HEK293 (cell line): Measurements from ENCODE around the gene ZNF396.

Source experiments
- CTCF ChIA-PET: fragments of 350-600 bp; formaldehyde crosslinking; extraction: SDS; loops from one replicate; lab custom pipeline; 2021; ENCODE audit warnings: antibody characterized with exemption; lab: Yijun Ruan, JAX
- POLR2A ChIA-PET: fragments of 300-600 bp; formaldehyde crosslinking; extraction: SDS; loops from one replicate; lab custom pipeline; 2020; ENCODE audit warnings: antibody characterized with exemption, inconsistent platforms; lab: Yijun Ruan, JAX
- H3K27ac ChIP-seq: fragments of 200-500 bp; sonication (Bioruptor generic); 2 replicates; pipeline ENCODE4 v1.5.1; 2014; ENCODE audit warnings: low read depth, low read length, control low read depth, inconsistent platforms; ENCODE audit errors: extremely low read depth
- H3K36me3 ChIP-seq, 2 experiments: fragments of 200-500 bp in 1 of 2; sonication (Bioruptor generic) in 1 of 2; 1 replicate in 1 of 2; 2 replicates in 1 of 2; pipeline ENCODE4 v1.5.1; 2014 to 2017; ENCODE audit warnings: inconsistent platforms in 2 of 2, low read length in 2 of 2; ENCODE audit not compliant: control insufficient read depth in 2 of 2, insufficient read depth in 1 of 2
- H3K4me1 ChIP-seq: fragments of 200-500 bp; sonication (Bioruptor generic); 2 replicates; pipeline ENCODE4 v1.5.1; 2014; ENCODE audit warnings: mild to moderate bottlenecking, low read length, inconsistent platforms; ENCODE audit not compliant: control insufficient read depth, insufficient read depth
- H3K4me3 ChIP-seq: 2 replicates; pipeline ENCODE4 v1.5.1; 2011; ENCODE audit warnings: low read depth, mild to moderate bottlenecking, control low read depth, low read length, moderate library complexity
- H3K9me3 ChIP-seq: fragments of 200-500 bp; sonication (Bioruptor generic); 2 replicates; pipeline ENCODE4 v1.5.1; 2014; ENCODE audit warnings: low read depth, low read length, inconsistent platforms; ENCODE audit not compliant: control insufficient read depth, insufficient read depth
- AEBP2 ChIP-seq: fragments of 450-650 bp; formaldehyde crosslinking; IDR thresholded peaks from 2 replicates; pipeline ENCODE4 v1.5.1; 2016; ENCODE audit warnings: missing biosample characterization, missing genetic modification characterization, borderline replicate concordance
- BCL6B ChIP-seq: fragments of 450-650 bp; formaldehyde crosslinking; IDR thresholded peaks from 2 replicates; pipeline ENCODE4 v1.5.1; 2017; ENCODE audit warnings: missing biosample characterization, missing genetic modification characterization
- CTCF ChIP-seq: fragments of 450-650 bp; formaldehyde crosslinking; IDR thresholded peaks from 2 replicates; pipeline ENCODE4 v1.5.1; 2016; ENCODE audit warnings: missing biosample characterization, missing genetic modification characterization
- GLI2 ChIP-seq: fragments of 450-650 bp; formaldehyde crosslinking; IDR thresholded peaks from 2 replicates; pipeline ENCODE4; 2017; ENCODE audit warnings: missing biosample characterization, missing genetic modification characterization, low read depth, borderline replicate concordance
- GLI4 ChIP-seq: fragments of 450-650 bp; formaldehyde crosslinking; IDR thresholded peaks from 2 replicates; pipeline ENCODE4 v1.5.1; 2016; ENCODE audit warnings: missing biosample characterization, missing genetic modification characterization
- KLF1 ChIP-seq: fragments of 450-650 bp; formaldehyde crosslinking; IDR thresholded peaks from 2 replicates; pipeline ENCODE4 v1.5.1; 2016; ENCODE audit warnings: missing biosample characterization, missing genetic modification characterization
- KLF17 ChIP-seq: fragments of 450-650 bp; formaldehyde crosslinking; IDR thresholded peaks from 2 replicates; pipeline ENCODE4 v1.5.1; 2016; ENCODE audit warnings: missing biosample characterization, missing genetic modification characterization
- TRIM28 ChIP-seq: IDR thresholded peaks from 2 replicates; pipeline ENCODE4 v1.6.1; 2011; ENCODE audit warnings: low read length, control low read depth, borderline replicate concordance
- ZFP37 ChIP-seq: fragments of 450-650 bp; formaldehyde crosslinking; IDR thresholded peaks from 2 replicates; pipeline ENCODE4 v1.5.1; 2016; ENCODE audit warnings: missing biosample characterization, missing genetic modification characterization
- ZNF26 ChIP-seq: fragments of 450-650 bp; formaldehyde crosslinking; IDR thresholded peaks from 2 replicates; pipeline ENCODE4 v1.5.1; 2016; ENCODE audit warnings: missing biosample characterization, missing genetic modification characterization
- ZNF362 ChIP-seq: fragments of 450-650 bp; formaldehyde crosslinking; IDR thresholded peaks from 2 replicates; pipeline ENCODE4 v1.5.1; 2016; ENCODE audit warnings: missing biosample characterization, missing genetic modification characterization
- ZNF37A ChIP-seq: fragments of 450-650 bp; IDR thresholded peaks from 2 replicates; pipeline ENCODE4 v1.5.1; 2018; ENCODE audit warnings: missing biosample characterization, missing genetic modification characterization
- ZNF513 ChIP-seq: fragments of 450-650 bp; IDR thresholded peaks from 2 replicates; pipeline ENCODE4 v1.5.1; 2018; ENCODE audit warnings: missing biosample characterization, missing genetic modification characterization
- ZNF514 ChIP-seq: fragments of 450-650 bp; formaldehyde crosslinking; IDR thresholded peaks from 2 replicates; pipeline ENCODE4 v1.5.1; 2016; ENCODE audit warnings: missing biosample characterization, missing genetic modification characterization
- ZNF521 ChIP-seq: fragments of 450-650 bp; formaldehyde crosslinking; IDR thresholded peaks from 2 replicates; pipeline ENCODE4 v1.5.1; 2017; ENCODE audit warnings: missing biosample characterization, mild to moderate bottlenecking, missing genetic modification characterization
- ZNF654 ChIP-seq: fragments of 450-650 bp; formaldehyde crosslinking; IDR thresholded peaks from 2 replicates; pipeline ENCODE4 v1.5.1; 2016; ENCODE audit warnings: low read depth, missing biosample characterization, missing genetic modification characterization
- ZNF664 ChIP-seq: fragments of 450-650 bp; formaldehyde crosslinking; IDR thresholded peaks from 2 replicates; pipeline ENCODE4 v1.5.1; 2016; ENCODE audit warnings: missing biosample characterization, missing genetic modification characterization
- ZNF692 ChIP-seq: fragments of 450-650 bp; formaldehyde crosslinking; IDR thresholded peaks from 2 replicates; pipeline ENCODE4 v1.5.1; 2016; ENCODE audit warnings: missing biosample characterization, missing genetic modification characterization

Gene ZNF396

GRCh38 chr18:35409911-35410310 lies 32.8 kb upstream of the ZNF396 start:
- ChIA-PET CTCF (interaction anchor here (0.7 kb wide), 2 partner anchors 96 to 426 kb away, joined by 3 read pairs; no protein-coding TSS in a partner anchor), POLR2A (no interaction called here)
- Histone ChIP-seq H3K4me3 (no peak overlapping the region), H3K36me3 (no peaks in the 10 kb centered on the region), H3K4me1 (no peaks in the 10 kb centered on the region), H3K9me3 (no peaks in the 10 kb centered on the region), H3K27ac (no peak overlapping the region)
- TF ChIP-seq KLF1 (tag by site-specific recombination), result peak; percentile 97
- TF ChIP-seq ZNF26 (tag by site-specific recombination), result no peak

- H3K4me3 ChIP-seq, result no peak overlapping the region
- TF ChIP-seq ZNF514 (tag by site-specific recombination), result no peak
- TF ChIP-seq KLF17 (tag by site-specific recombination), result no peak
- TF ChIP-seq KLF1 (tag by site-specific recombination), result no peak
- TF ChIP-seq BCL6B (tag by site-specific recombination), result no peak
- TF ChIP-seq GLI2 (tag by site-specific recombination), result no peak
- no peak for TF ChIP-seq GLI4 (tag by site-specific recombination)
- CTCF ChIA-PET, result interaction anchor here (0.7 to 1.8 kb wide), 4 partner anchors 40 to 347 kb away, joined by 3 read pairs; no protein-coding TSS in a partner anchor
Observed at GRCh38 chr18:35408843-35409261, 31.7 kb upstream of the ZNF396 start.

GRCh38 chr18:35407871-35408481 lies 30.8 kb upstream of the ZNF396 start:
- ChIA-PET POLR2A (no interaction called here), CTCF (interaction anchor here (0.6 to 1.8 kb wide), 23 partner anchors 10 to 1782 kb away, joined by 3 to 6 read pairs (median 3); no protein-coding TSS in a partner anchor)
- no peaks in the 10 kb centered on the region for H3K36me3 ChIP-seq
- no peak overlapping the region for H3K27ac ChIP-seq
- no peaks in the 10 kb centered on the region for H3K4me1 ChIP-seq
- no peak overlapping the region for H3K4me3 ChIP-seq
- no peaks in the 10 kb centered on the region for H3K9me3 ChIP-seq
- TF ChIP-seq ZNF664 (tag by site-specific recombination) (peak; percentile 100), ZNF37A (tag by site-specific recombination) (no peak), ZFP37 (peak; percentile 65; the same call in 1 of the 2 replicates), CTCF (peak; percentile 60), ZNF513 (tag by site-specific recombination) (peak; percentile 94), ZNF692 (tag by site-specific recombination) (0 out of 2 replicates have a peak, but pooled peaks have one; percentile 20), ZNF362 (tag by site-specific recombination) (no peak), TRIM28 (0 out of 2 replicates have a peak, but pooled peaks have one; percentile 48), AEBP2 (tag by site-specific recombination) (no peak), ZNF521 (tag by site-specific recombination) (no peak), ZNF654 (tag by site-specific recombination) (peak; percentile 69)

More at GRCh38 chr18:35408843-35409261, 31.7 kb upstream of the ZNF396 start:
- Histone ChIP-seq H3K36me3 (no peaks in the 10 kb centered on the region), H3K27ac (no peak overlapping the region), H3K4me1 (no peaks in the 10 kb centered on the region), H3K9me3 (no peaks in the 10 kb centered on the region)
- POLR2A ChIA-PET, result no interaction called here
